Skeletal muscle satellite cell (primary cell): Measurements from ENCODE around the gene PTPRG.
A peak's percentile ranks its signal among the peaks of the same experiment; 100 is the strongest.

Source experiments
- H3K27me3 ChIP-seq: 2 replicates; pipeline ENCODE4 v1.7.0; 2013; ENCODE audit warnings: low read length; ENCODE audit not compliant: control insufficient read depth, insufficient read depth
- H3K36me3 ChIP-seq: 2 replicates; pipeline ENCODE4 v1.7.0; 2013; ENCODE audit warnings: mild to moderate bottlenecking, control low read depth, low read length; ENCODE audit not compliant: insufficient read depth
- H3K4me1 ChIP-seq: 2 replicates; pipeline ENCODE4 v1.7.0; 2013; ENCODE audit warnings: low read length; ENCODE audit not compliant: control insufficient read depth, insufficient read depth
- H3K4me2 ChIP-seq: 2 replicates; pipeline ENCODE4 v1.7.0; 2013; ENCODE audit warnings: mild to moderate bottlenecking, low read length
- H3K4me3 ChIP-seq: 2 replicates; pipeline ENCODE4 v1.7.0; 2013; ENCODE audit warnings: low read length
- H3K9ac ChIP-seq: 2 replicates; pipeline ENCODE4 v1.7.0; 2013; ENCODE audit warnings: mild to moderate bottlenecking, low read depth, low read length, moderate library complexity
- H3K9me3 ChIP-seq: replicated peaks from 2 replicates; pipeline ENCODE4 v1.7.0; 2013; ENCODE audit warnings: mild to moderate bottlenecking, control low read depth, low read length

The PTPRG gene

DNA sequence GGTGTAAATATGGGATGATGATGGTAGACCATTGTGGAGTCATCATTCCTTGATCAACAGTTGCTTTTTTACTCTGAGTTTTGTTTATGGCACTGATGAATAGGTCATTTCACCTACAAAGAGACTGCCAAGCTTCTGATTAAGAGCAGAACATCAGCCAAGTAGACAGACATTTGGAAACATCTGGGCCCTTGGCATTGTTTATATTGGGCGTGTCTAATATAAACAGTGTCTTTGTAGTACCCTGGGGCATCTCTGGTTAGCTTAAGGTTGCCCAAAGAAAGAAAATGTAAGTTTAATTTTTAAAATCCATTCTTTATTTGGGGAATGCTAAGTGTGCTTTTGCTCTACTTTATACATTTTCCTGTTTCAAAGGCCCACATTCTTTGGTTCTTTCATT, 435.0 kb downstream of the PTPRG start:
- Histone ChIP-seq H3K4me2 (no peak overlapping the region), H3K9ac (no peak overlapping the region), H3K27me3 (no peaks in the 10 kb centered on the region), H3K9me3 (no peaks in the 10 kb centered on the region), H3K4me1 (peaks cover 10% of the 10 kb centered on the region), H3K36me3 (no peaks in the 10 kb centered on the region), H3K4me3 (no peak overlapping the region)

GRCh38 chr3:61997101-61997500, 435.7 kb downstream of the PTPRG start:
- Histone ChIP-seq H3K4me3 (no peak overlapping the region), H3K27me3 (no peaks in the 10 kb centered on the region), H3K9me3 (no peaks in the 10 kb centered on the region), H3K36me3 (no peaks in the 10 kb centered on the region), H3K4me1 (peaks cover 10% of the 10 kb centered on the region), H3K9ac (no peak overlapping the region), H3K4me2 (no peak overlapping the region)

GRCh38 chr3:62003835-62004234, 442.5 kb downstream of the PTPRG start:
- peaks cover 5% of the 10 kb centered on the region for H3K4me1 ChIP-seq
- no peaks in the 10 kb centered on the region for H3K9me3 ChIP-seq
- H3K36me3 ChIP-seq: no peaks in the 10 kb centered on the region
- H3K4me2 ChIP-seq: no peak overlapping the region
- H3K9ac ChIP-seq: no peak overlapping the region
- no peak overlapping the region for H3K4me3 ChIP-seq
- H3K27me3 ChIP-seq: no peaks in the 10 kb centered on the region

GRCh38 chr3:62007036-62007435, 445.7 kb downstream of the PTPRG start:
- Histone ChIP-seq H3K36me3 (no peaks in the 10 kb centered on the region), H3K9me3 (no peaks in the 10 kb centered on the region), H3K4me2 (no peak overlapping the region), H3K4me3 (no peak overlapping the region), H3K27me3 (no peaks in the 10 kb centered on the region), H3K4me1 (peaks cover 11% of the 10 kb centered on the region), H3K9ac (no peak overlapping the region)

DNA sequence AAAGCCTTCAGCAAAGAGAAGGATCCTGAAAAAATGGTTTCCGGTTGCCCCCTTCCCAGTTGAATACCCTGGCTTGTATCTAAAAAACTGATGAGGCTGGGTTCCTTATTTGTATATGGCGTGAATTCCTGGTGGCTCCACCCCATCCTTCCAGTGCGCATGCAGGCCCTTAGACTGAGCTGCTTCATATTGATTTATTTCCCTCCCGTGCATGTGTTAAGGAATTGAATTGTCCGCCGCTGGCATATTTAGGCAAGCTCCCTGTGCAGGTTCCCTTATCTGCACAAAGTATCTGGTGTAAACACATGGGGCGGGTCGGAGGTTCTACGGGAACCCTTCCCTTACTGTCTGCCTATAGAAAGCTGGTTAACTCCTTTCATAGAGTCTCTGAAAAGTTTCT, 449.6 kb downstream of the PTPRG start:
- no peaks in the 10 kb centered on the region for H3K27me3 ChIP-seq
- H3K9ac ChIP-seq: no peak overlapping the region
- no peak overlapping the region for H3K4me2 ChIP-seq
- H3K4me1 ChIP-seq: peaks cover 6% of the 10 kb centered on the region
- no peaks in the 10 kb centered on the region for H3K9me3 ChIP-seq
- H3K4me3 ChIP-seq: no peak overlapping the region
- no peaks in the 10 kb centered on the region for H3K36me3 ChIP-seq

GRCh38 chr3:62011666-62012065, 450.3 kb downstream of the PTPRG start:
- Histone ChIP-seq H3K4me3 (no peak overlapping the region), H3K9ac (no peak overlapping the region), H3K4me2 (no peak overlapping the region), H3K36me3 (no peaks in the 10 kb centered on the region), H3K27me3 (no peaks in the 10 kb centered on the region), H3K9me3 (no peaks in the 10 kb centered on the region), H3K4me1 (peaks cover 6% of the 10 kb centered on the region)

DNA sequence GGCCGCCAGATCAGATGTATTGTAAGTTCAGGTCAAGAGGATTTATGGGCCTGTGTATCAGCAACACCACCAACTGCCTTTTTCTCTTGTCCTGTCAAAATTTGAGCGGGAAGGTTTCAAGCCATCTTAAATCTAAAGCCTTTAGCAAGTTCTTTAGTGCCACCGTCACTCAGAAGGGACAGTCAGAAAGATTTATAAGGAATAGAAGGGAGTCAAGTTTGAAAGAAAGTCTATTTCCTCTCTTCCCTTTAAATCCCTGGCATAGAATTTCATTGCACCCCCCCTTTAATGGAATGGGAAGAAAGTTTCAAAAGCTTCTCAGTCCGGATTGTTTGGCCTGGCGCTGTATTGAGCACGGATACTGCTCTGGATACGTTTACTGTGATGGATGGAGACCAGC, 452.6 kb downstream of the PTPRG start:
- peaks cover 6% of the 10 kb centered on the region for H3K4me1 ChIP-seq
- no peak overlapping the region for H3K9ac ChIP-seq
- H3K36me3 ChIP-seq: no peaks in the 10 kb centered on the region
- no peaks in the 10 kb centered on the region for H3K9me3 ChIP-seq
- H3K4me2 ChIP-seq: no peak overlapping the region
- no peaks in the 10 kb centered on the region for H3K27me3 ChIP-seq
- H3K4me3 ChIP-seq: no peak overlapping the region

DNA sequence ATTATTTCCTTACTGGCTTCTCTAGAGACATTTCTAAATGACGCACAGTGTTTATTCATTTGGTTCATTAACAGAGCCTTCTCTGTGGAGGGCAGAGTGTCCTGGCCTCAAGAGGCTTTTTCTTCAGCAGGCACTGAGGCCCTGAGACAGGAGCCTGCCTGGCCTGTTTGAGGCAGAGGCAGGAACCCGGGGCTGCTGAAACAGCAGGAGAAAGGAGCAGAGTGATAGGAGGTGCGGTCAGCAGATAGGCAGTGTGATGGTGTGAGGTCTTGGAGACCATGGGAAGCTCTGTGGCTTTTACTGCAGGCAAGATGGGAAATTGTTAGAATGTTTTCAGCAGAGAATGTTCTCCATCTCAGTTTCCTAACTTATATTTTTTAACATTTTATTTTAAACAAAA, 453.7 kb downstream of the PTPRG start:
- H3K9me3 ChIP-seq: no peaks in the 10 kb centered on the region
- no peaks in the 10 kb centered on the region for H3K36me3 ChIP-seq
- H3K9ac ChIP-seq: no peak overlapping the region
- peaks cover 13% of the 10 kb centered on the region for H3K4me1 ChIP-seq
- no peak overlapping the region for H3K4me3 ChIP-seq
- no peak overlapping the region for H3K4me2 ChIP-seq
- no peaks in the 10 kb centered on the region for H3K27me3 ChIP-seq

- Histone ChIP-seq H3K36me3 (no peaks in the 10 kb centered on the region), H3K4me3 (no peak overlapping the region), H3K27me3 (no peaks in the 10 kb centered on the region), H3K4me2 (peak overlapping the region; percentile 25), H3K9ac (no peak overlapping the region), H3K4me1 (peaks cover 14% of the 10 kb centered on the region), H3K9me3 (no peaks in the 10 kb centered on the region)
Measured at GRCh38 chr3:62019906-62020305, 458.5 kb downstream of the PTPRG start.

DNA sequence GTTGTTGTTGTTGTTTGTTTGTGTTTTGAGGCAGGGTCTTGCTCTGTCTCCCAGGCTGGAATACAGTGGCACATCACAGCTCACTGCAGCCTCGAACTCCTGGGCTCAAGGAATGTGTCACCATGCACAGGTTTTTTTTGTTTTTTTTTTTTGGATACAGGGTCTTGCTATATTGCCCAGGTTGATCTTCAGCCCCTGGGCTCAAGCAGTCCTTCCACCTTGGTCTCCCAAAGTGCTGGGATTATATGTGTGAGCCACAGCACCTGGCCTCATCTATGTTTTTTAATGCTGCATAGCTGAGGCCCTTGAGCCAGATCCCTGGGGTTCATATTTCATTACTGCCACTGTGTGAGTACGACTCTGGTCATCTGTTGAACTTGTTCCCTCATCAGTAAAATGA, 459.3 kb downstream of the PTPRG start:
- Histone ChIP-seq H3K36me3 (no peaks in the 10 kb centered on the region), H3K9me3 (no peaks in the 10 kb centered on the region), H3K27me3 (no peaks in the 10 kb centered on the region)

DNA sequence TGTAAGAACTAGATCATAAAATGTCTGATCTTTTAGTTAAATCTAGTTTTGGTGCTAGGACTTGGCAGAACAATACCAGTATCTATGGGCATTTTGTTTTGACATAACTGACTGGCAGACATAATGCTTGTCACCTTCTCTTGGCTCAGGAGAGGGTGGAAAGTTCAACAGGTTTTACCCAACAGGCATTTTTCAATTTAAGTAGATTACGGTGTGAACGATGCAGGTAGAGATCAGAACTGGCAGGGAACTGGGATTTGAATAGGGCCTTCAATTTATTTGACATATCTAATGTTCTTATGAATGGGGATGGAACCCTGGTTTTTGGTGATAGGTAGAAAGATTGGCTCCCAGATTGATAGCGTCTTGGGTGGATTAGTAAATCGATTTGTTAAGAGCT, 460.9 kb downstream of the PTPRG start:
- H3K9me3 ChIP-seq: no peaks in the 10 kb centered on the region
- no peak overlapping the region for H3K9ac ChIP-seq
- H3K4me3 ChIP-seq: no peak overlapping the region
- peaks cover 14% of the 10 kb centered on the region for H3K4me1 ChIP-seq
- H3K36me3 ChIP-seq: no peaks in the 10 kb centered on the region
- no peak overlapping the region for H3K4me2 ChIP-seq
- H3K27me3 ChIP-seq: no peaks in the 10 kb centered on the region

More for the DNA sequence above, 459.3 kb downstream of the PTPRG start:
- Histone ChIP-seq H3K4me3 (no peak overlapping the region), H3K4me2 (no peak overlapping the region), H3K9ac (no peak overlapping the region), H3K4me1 (peaks cover 14% of the 10 kb centered on the region)

DNA sequence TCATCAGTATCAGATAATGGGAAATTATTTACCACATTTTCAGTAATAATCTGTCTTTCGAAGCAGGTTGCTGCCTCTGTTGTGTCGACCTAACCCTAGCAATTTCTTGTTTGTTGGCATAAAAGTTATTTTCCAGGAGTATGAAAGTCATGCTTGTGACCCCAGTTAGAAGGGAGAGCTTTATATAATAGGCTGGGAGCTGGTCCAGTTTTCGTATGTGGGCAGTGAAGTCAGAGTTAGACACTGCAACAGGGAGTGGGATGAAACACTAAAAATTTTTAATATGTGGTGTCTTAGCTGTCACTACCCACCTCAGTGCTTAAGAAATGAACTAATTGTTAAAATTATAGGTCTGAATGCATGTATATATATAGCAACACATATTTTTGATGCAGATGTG, 463.5 kb downstream of the PTPRG start:
- no peak overlapping the region for H3K4me3 ChIP-seq
- H3K36me3 ChIP-seq: no peaks in the 10 kb centered on the region
- no peak overlapping the region for H3K9ac ChIP-seq
- no peak overlapping the region for H3K4me2 ChIP-seq
- no peaks in the 10 kb centered on the region for H3K27me3 ChIP-seq
- no peaks in the 10 kb centered on the region for H3K9me3 ChIP-seq
- peaks cover 8% of the 10 kb centered on the region for H3K4me1 ChIP-seq
